HepG2 (cell line): ENCODE data around the gene PLXND1. TPM values are rescaled to one million over a fixed set of nuclear protein-coding genes. Genes with fewer than 3 reads are reported as not detected.

Experiments
- CBX1 ChIP-seq: IDR thresholded peaks from one replicate; pipeline ENCODE4 v1.6.1; 2016; ENCODE audit warnings: antibody characterized with exemption, low read depth
- CEBPZ ChIP-seq: IDR thresholded peaks from 2 replicates; pipeline ENCODE4 v1.6.1; 2012; ENCODE audit warnings: low read length, improper control_type of control experiment
- CTCF ChIP-seq: sonication (generic); formaldehyde crosslinking; IDR thresholded peaks from 2 replicates; pipeline ENCODE4 v1.5.0; 2020; ENCODE audit warnings: mild to moderate bottlenecking, missing genetic modification reagents, moderate library complexity
- DMAP1 ChIP-seq: IDR thresholded peaks from 2 replicates; pipeline ENCODE4 v1.6.1; 2016
- HES4 ChIP-seq: sonication (generic); formaldehyde crosslinking; IDR thresholded peaks from 2 replicates; pipeline ENCODE4 v1.9.0; 2021; ENCODE audit warnings: mild to moderate bottlenecking, missing genetic modification reagents, borderline replicate concordance
- HNRNPK ChIP-seq: fragments of 200-400 bp; formaldehyde crosslinking; IDR thresholded peaks from 2 replicates; pipeline ENCODE4 v1.6.1; 2018; ENCODE audit warnings: low read length, low read depth, moderate library complexity, mild to moderate bottlenecking; ENCODE audit not compliant: poor library complexity, severe bottlenecking
- HNRNPL ChIP-seq: fragments of 200-400 bp; formaldehyde crosslinking; IDR thresholded peaks from 2 replicates; pipeline ENCODE4 v1.6.1; 2017; ENCODE audit warnings: mild to moderate bottlenecking, low read depth, low read length
- HOXA5 ChIP-seq: sonication (generic); formaldehyde crosslinking; IDR thresholded peaks from 2 replicates; pipeline ENCODE4 v1.4.0; 2020; ENCODE audit warnings: missing genetic modification reagents
- MBNL3 ChIP-seq: fragments of 250-450 bp; sonication (Bioruptor Pico); conservative IDR thresholded peaks from 2 replicates; pipeline ENCODE4 v1.8.0; 2022; ENCODE audit warnings: mild to moderate bottlenecking, inconsistent platforms
- NBN ChIP-seq: fragments of 450-650 bp; conservative IDR thresholded peaks from 2 replicates; pipeline ENCODE4 v1.6.1; 2017
- NFRKB ChIP-seq: fragments of 450-650 bp; IDR thresholded peaks from 2 replicates; pipeline ENCODE4 v1.6.1; 2017
- RARG ChIP-seq: sonication (generic); formaldehyde crosslinking; IDR thresholded peaks from 2 replicates; pipeline ENCODE4 v1.4.0; 2020; ENCODE audit warnings: low read depth, mild to moderate bottlenecking, missing genetic modification reagents
- SAFB2 ChIP-seq: sonication (generic); formaldehyde crosslinking; IDR thresholded peaks from 2 replicates; pipeline ENCODE4 v1.5.1; 2020; ENCODE audit warnings: missing genetic modification reagents, low read depth, mild to moderate bottlenecking, borderline replicate concordance
- SIN3A ChIP-seq: IDR thresholded peaks from 2 replicates; pipeline ENCODE4 v1.6.1; 2011; ENCODE audit warnings: low read depth, mild to moderate bottlenecking, control low read depth, low read length, borderline replicate concordance
- SP5 ChIP-seq: IDR thresholded peaks from 2 replicates; pipeline ENCODE4 v1.6.1; 2016; ENCODE audit warnings: low read depth, borderline replicate concordance
- XRCC5 ChIP-seq: fragments of 200-400 bp; formaldehyde crosslinking; optimal IDR thresholded peaks from 2 replicates; pipeline ENCODE3; 2017; ENCODE audit warnings: mild to moderate bottlenecking, low read length
- YEATS4 ChIP-seq: sonication (generic); formaldehyde crosslinking; IDR thresholded peaks from 2 replicates; pipeline ENCODE4 v1.4.0; 2020; ENCODE audit warnings: missing genetic modification reagents, borderline replicate concordance
- ZBTB49 ChIP-seq: sonication (generic); formaldehyde crosslinking; IDR thresholded peaks from 2 replicates; pipeline ENCODE4 v1.4.0; 2020; ENCODE audit warnings: missing genetic modification reagents, borderline replicate concordance
- ZMAT3 ChIP-seq: sonication (generic); formaldehyde crosslinking; conservative IDR thresholded peaks from 2 replicates; pipeline ENCODE4 v1.7.0; 2021; ENCODE audit warnings: missing genetic modification reagents
- ZNF558 ChIP-seq: sonication (generic); formaldehyde crosslinking; IDR thresholded peaks from 2 replicates; pipeline ENCODE4 v1.9.0; 2022; ENCODE audit warnings: mild to moderate bottlenecking, missing genetic modification reagents, borderline replicate concordance
- ZNF564 ChIP-seq: sonication (generic); formaldehyde crosslinking; IDR thresholded peaks from 2 replicates; pipeline ENCODE4 v1.8.1; 2023; ENCODE audit warnings: mild to moderate bottlenecking, missing genetic modification reagents
- ZNF619 ChIP-seq: sonication (generic); formaldehyde crosslinking; IDR thresholded peaks from 2 replicates; pipeline ENCODE4 v1.4.0; 2020; ENCODE audit warnings: mild to moderate bottlenecking, missing genetic modification reagents
- ZSCAN31 ChIP-seq: sonication (generic); formaldehyde crosslinking; IDR thresholded peaks from 2 replicates; pipeline ENCODE4 v1.5.0; 2020; ENCODE audit warnings: low read depth, mild to moderate bottlenecking, missing genetic modification reagents
- polyA plus RNA-seq, 8 experiments: library from polyadenylated mRNA; depleted of rRNA in 3 of 8; stranded (reverse) in 7 of 8; unstranded in 1 of 8; fragments of >200 nt; fragmentation: Illumina TruSeq in 4 of 8; extraction: Trizol in 4 of 8; gene quantifications; 2 replicates each; pipeline versions ENCODE4 v1.2.1 to v1.2.3, GENCODE V29; 2011 to 2016; ENCODE audit warnings: low read depth in 4 of 8, missing spikeins in 1 of 8, mixed read lengths in 1 of 8; ENCODE audit not compliant: insufficient read depth in 1 of 8
- total RNA-seq, 5 experiments: library from RNA; depleted of rRNA; stranded (reverse); fragments of >200 nt; fragmentation: Illumina TruSeq; extraction: Trizol; gene quantifications; 2 replicates each; pipeline ENCODE4 v1.2.3, GENCODE V29; 2016; ENCODE audit warnings: low read depth in 1 of 5

The PLXND1 gene
- total and polyA plus RNA-seq, 2 of the 13 experiments (the other 11 are each of a cell fraction or from before 2014, with no cell fraction given) = 15.9 to 42.0 TPM

- TF ChIP-seq MBNL3 = no peak
- peak; percentile 85 for TF ChIP-seq YEATS4 (CRISPR knock-in tag)
- peak; percentile 79 for TF ChIP-seq CBX1
- TF ChIP-seq ZNF558 (CRISPR knock-in tag) = no peak
- TF ChIP-seq CTCF = peak; percentile 46
- TF ChIP-seq HOXA5 (CRISPR knock-in tag) = peak; percentile 83; the same call in 1 of the 2 replicates
- peak; percentile 80 for TF ChIP-seq HNRNPL
- TF ChIP-seq XRCC5 = peak; percentile 57
- peak; percentile 95 for TF ChIP-seq SP5 (CRISPR knock-in tag)
- TF ChIP-seq ZBTB49 = no peak
- no peak for TF ChIP-seq SAFB2 (CRISPR knock-in tag)
- TF ChIP-seq HES4 = peak; percentile 58
- TF ChIP-seq ZSCAN31 = 0 out of 2 replicates have a peak, but pooled peaks have one; percentile 76
- peak; percentile 78; the same call in 1 of the 2 replicates for TF ChIP-seq SIN3A
- no peak for TF ChIP-seq NFRKB
- TF ChIP-seq ZNF619 (CRISPR knock-in tag) = no peak
- TF ChIP-seq CEBPZ = no peak
- TF ChIP-seq DMAP1 = peak; percentile 48; the same call in 1 of the 2 replicates
- no peak for TF ChIP-seq RARG
- no peak for TF ChIP-seq NBN
- peak; percentile 68 for TF ChIP-seq HNRNPK
- peak; percentile 76 for TF ChIP-seq ZNF564
- TF ChIP-seq ZMAT3 (CRISPR knock-in tag) = peak; percentile 81; the same call in 1 of the 2 replicates
Observed at GRCh38 chr3:129626744-129627349, 20.4 kb upstream of the PLXND1 start (continued).
